K562 (cell line): ENCODE results near the gene GPX6. TPM values are rescaled to one million over a fixed set of nuclear protein-coding genes. Genes with fewer than 3 reads are reported as not detected.
A peak's percentile ranks its signal among the peaks of the same experiment; 100 is the strongest.

Experiments
- ARID1B ChIP-seq: fragments of 450-650 bp; IDR thresholded peaks from 2 replicates; pipeline ENCODE4 v1.6.1; 2016; ENCODE audit warnings: antibody characterized with exemption, mild to moderate bottlenecking, inconsistent platforms
- CREM ChIP-seq: IDR thresholded peaks from 2 replicates; pipeline ENCODE4 v1.6.1; 2014; ENCODE audit warnings: antibody characterized with exemption, low read depth
- DIDO1 ChIP-seq: fragments of 450-650 bp; IDR thresholded peaks from 2 replicates; pipeline ENCODE4 v1.6.1; 2016; ENCODE audit warnings: low read depth, missing biosample characterization, missing genetic modification characterization
- HMGN3 ChIP-seq: IDR thresholded peaks from 2 replicates; pipeline ENCODE4 v1.6.1; 2011; ENCODE audit warnings: borderline replicate concordance, low read depth, mild to moderate bottlenecking, mixed read lengths, low read length; ENCODE audit not compliant: insufficient read length; ENCODE audit errors: extremely low read depth
- KLF1 ChIP-seq: fragments of 450-650 bp; IDR thresholded peaks from 2 replicates; pipeline ENCODE4 v1.6.1; 2016; ENCODE audit warnings: missing genetic modification characterization, missing compliant biosample characterization
- KLF16 ChIP-seq: IDR thresholded peaks from 2 replicates; pipeline ENCODE4 v1.6.1; 2016; ENCODE audit warnings: antibody characterized with exemption
- NR2F6 ChIP-seq: fragments of 450-650 bp; formaldehyde crosslinking; IDR thresholded peaks from 2 replicates; pipeline ENCODE4 v1.4.0; 2020; ENCODE audit warnings: mild to moderate bottlenecking
- PHTF2 ChIP-seq: fragments of 250-450 bp; sonication (Bioruptor Pico); IDR thresholded peaks from 2 replicates; pipeline ENCODE4 v1.5.0; 2021; ENCODE audit warnings: mild to moderate bottlenecking
- POLR2A ChIP-seq: fragments of 450-650 bp; conservative IDR thresholded peaks from 2 replicates; pipeline ENCODE4 v1.6.1; 2016
- RBBP5 ChIP-seq: fragments of 200-600 bp; sonication (generic); IDR thresholded peaks from 2 replicates; pipeline ENCODE4 v1.6.1; 2012; ENCODE audit warnings: borderline replicate concordance, mild to moderate bottlenecking, low read length, control low read depth, inconsistent platforms; ENCODE audit not compliant: insufficient read depth, poor library complexity, severe bottlenecking
- RCOR1 ChIP-seq, 2 experiments: IDR thresholded peaks; 2 replicates each; pipeline ENCODE4 v1.6.1; 2012; ENCODE audit warnings: low read depth in 2 of 2, low read length in 2 of 2, borderline replicate concordance in 1 of 2, improper control_type of control experiment in 1 of 2
- RNF2 ChIP-seq: sonication (generic); IDR thresholded peaks from 2 replicates; pipeline ENCODE4 v1.6.1; 2016
- SMAD4 ChIP-seq: fragments of 250-450 bp; sonication (Bioruptor Pico); conservative IDR thresholded peaks from 2 replicates; pipeline ENCODE4 v1.8.0; 2021; ENCODE audit warnings: inconsistent platforms, mild to moderate bottlenecking, moderate library complexity
- TRIM24 ChIP-seq, 2 experiments: fragments of 450-650 bp; IDR thresholded peaks; 2 replicates each; pipeline ENCODE4 v1.6.1; 2016
- ZKSCAN8 ChIP-seq: fragments of 200-800 bp; sonication (Bioruptor generic); IDR thresholded peaks from 2 replicates; pipeline ENCODE4 v1.6.1; 2016; ENCODE audit warnings: missing genetic modification characterization, missing compliant biosample characterization
- polyA plus RNA-seq, 8 experiments: library from polyadenylated mRNA; depleted of rRNA in 4 of 8; stranded (reverse) in 5 of 8; unstranded in 3 of 8; fragments of >200 nt; fragmentation: Nextera tagmentation in 2 of 8; fragmentation: Illumina TruSeq in 1 of 8; extraction: Ambion mirVana in 2 of 8; extraction: Trizol in 1 of 8; gene quantifications; 2 replicates each; pipeline versions ENCODE4 v1.2.1 to v1.2.3, GENCODE V29; 2011 to 2014; ENCODE audit warnings: inconsistent platforms in 1 of 8, missing spikeins in 1 of 8
- total RNA-seq, 7 experiments: library from RNA; depleted of rRNA in 6 of 7; stranded (reverse); fragments of >200 nt in 6 of 7; fragmentation: Illumina TruSeq in 2 of 7; extraction: Trizol in 2 of 7; gene quantifications; 2 replicates each; pipeline versions ENCODE4 v1.2.1 to v1.2.3, GENCODE V29; 2011 to 2021; ENCODE audit warnings: low replicate concordance in 1 of 7
- TF ChIP-seq, protein P1 (sequence below): fragments of 250-450 bp; sonication (Bioruptor Pico); IDR thresholded peaks from 2 replicates; pipeline ENCODE4 v1.4.0; 2020
- TF ChIP-seq, protein P2 (sequence below): fragments of 250-450 bp; sonication (Bioruptor Pico); IDR thresholded peaks from 2 replicates; pipeline ENCODE4 v1.8.0; 2022; ENCODE audit warnings: moderate library complexity, mild to moderate bottlenecking, inconsistent platforms
- TF ChIP-seq, protein P3 (sequence below): fragments of 450-650 bp; formaldehyde crosslinking; IDR thresholded peaks from 2 replicates; pipeline ENCODE4 v1.4.0; 2020; ENCODE audit warnings: mild to moderate bottlenecking, mixed read lengths

Gene GPX6
- total and polyA plus RNA-seq, 9 of the 15 experiments (the other 6 are each of a cell fraction or from before 2014, with no cell fraction given), result not detected

DNA sequence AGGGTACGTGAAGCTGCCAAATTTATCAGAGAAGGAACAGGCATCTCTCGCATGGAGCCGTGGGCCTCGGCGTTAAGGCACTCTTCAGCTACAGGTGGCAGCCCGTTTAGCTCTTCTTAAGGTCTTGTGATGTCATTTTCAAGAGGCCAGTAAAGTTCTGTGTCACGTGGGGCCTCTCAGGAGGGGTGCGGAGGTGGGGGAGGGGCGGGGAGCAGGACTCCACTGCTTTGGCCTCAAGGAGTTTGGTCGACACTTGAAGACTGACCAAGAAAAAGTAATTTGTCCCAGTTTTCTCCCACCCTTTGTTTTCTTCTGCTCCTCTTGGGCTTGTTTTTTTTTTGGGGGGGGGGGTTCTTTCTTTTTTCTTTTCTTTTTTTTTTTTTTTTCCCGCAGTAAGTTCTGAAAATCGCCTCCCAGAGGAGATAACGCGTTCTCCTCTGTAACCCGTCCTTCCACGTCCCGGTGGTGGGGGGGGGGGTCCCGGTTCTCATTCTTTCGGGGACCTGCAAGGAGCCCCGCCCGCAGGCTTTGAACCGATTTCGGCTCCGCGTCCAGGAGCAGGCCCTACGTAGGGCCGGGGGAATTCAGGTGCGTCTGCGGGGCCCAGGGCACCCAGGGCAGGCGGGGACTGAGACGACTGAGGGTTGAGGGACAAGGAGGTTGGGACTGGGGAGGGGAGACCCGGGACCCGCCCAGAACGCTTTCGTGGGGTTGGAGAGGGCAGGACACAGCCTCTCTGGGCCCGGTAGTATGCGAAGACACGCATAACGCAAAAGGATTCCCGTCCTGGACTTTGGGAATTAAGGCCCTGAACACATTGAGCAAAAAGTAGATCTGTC, 26.0 kb downstream of the GPX6 start (continued):
- TF ChIP-seq HMGN3, result no peak
- peak; percentile 40; the same call in 1 of the 2 replicates for TF ChIP-seq SMAD4 (CRISPR knock-in tag)
- 0 out of 2 replicates have a peak, but pooled peaks have one; percentile 21 for TF ChIP-seq KLF1 (tag)
- TF ChIP-seq, protein P1, sequence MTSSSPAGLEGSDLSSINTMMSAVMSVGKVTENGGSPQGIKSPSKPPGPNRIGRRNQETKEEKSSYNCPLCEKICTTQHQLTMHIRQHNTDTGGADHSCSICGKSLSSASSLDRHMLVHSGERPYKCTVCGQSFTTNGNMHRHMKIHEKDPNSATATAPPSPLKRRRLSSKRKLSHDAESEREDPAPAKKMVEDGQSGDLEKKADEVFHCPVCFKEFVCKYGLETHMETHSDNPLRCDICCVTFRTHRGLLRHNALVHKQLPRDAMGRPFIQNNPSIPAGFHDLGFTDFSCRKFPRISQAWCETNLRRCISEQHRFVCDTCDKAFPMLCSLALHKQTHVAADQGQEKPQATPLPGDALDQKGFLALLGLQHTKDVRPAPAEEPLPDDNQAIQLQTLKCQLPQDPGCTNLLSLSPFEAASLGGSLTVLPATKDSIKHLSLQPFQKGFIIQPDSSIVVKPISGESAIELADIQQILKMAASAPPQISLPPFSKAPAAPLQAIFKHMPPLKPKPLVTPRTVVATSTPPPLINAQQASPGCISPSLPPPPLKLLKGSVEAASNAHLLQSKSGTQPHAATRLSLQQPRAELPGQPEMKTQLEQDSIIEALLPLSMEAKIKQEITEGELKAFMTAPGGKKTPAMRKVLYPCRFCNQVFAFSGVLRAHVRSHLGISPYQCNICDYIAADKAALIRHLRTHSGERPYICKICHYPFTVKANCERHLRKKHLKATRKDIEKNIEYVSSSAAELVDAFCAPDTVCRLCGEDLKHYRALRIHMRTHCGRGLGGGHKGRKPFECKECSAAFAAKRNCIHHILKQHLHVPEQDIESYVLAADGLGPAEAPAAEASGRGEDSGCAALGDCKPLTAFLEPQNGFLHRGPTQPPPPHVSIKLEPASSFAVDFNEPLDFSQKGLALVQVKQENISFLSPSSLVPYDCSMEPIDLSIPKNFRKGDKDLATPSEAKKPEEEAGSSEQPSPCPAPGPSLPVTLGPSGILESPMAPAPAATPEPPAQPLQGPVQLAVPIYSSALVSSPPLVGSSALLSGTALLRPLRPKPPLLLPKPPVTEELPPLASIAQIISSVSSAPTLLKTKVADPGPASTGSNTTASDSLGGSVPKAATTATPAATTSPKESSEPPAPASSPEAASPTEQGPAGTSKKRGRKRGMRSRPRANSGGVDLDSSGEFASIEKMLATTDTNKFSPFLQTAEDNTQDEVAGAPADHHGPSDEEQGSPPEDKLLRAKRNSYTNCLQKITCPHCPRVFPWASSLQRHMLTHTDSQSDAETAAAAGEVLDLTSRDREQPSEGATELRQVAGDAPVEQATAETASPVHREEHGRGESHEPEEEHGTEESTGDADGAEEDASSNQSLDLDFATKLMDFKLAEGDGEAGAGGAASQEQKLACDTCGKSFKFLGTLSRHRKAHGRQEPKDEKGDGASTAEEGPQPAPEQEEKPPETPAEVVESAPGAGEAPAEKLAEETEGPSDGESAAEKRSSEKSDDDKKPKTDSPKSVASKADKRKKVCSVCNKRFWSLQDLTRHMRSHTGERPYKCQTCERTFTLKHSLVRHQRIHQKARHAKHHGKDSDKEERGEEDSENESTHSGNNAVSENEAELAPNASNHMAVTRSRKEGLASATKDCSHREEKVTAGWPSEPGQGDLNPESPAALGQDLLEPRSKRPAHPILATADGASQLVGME (CRISPR knock-in tag), result peak; percentile 21; the same call in 1 of the 2 replicates
- TF ChIP-seq, protein P2, sequence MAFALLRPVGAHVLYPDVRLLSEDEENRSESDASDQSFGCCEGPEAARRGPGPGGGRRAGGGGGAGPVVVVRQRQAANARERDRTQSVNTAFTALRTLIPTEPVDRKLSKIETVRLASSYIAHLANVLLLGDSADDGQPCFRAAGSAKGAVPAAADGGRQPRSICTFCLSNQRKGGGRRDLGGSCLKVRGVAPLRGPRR (CRISPR knock-in tag), result no peak
- 0 out of 2 replicates have a peak, but pooled peaks have one; percentile 1 for TF ChIP-seq KLF16
- TF ChIP-seq, protein P3, sequence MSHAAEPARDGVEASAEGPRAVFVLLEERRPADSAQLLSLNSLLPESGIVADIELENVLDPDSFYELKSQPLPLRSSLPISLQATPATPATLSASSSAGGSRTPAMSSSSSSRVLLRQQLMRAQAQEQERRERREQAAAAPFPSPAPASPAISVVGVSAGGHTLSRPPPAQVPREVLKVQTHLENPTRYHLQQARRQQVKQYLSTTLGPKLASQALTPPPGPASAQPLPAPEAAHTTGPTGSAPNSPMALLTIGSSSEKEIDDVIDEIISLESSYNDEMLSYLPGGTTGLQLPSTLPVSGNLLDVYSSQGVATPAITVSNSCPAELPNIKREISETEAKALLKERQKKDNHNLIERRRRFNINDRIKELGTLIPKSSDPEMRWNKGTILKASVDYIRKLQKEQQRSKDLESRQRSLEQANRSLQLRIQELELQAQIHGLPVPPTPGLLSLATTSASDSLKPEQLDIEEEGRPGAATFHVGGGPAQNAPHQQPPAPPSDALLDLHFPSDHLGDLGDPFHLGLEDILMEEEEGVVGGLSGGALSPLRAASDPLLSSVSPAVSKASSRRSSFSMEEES (CRISPR knock-in tag), result peak; percentile 94
- peak; percentile 69; the same call in 1 of the 2 replicates for TF ChIP-seq ZKSCAN8 (CRISPR knock-in tag)
- 0 out of 2 replicates have a peak, but pooled peaks have one; percentile 2 for TF ChIP-seq RNF2
- peak; percentile 95 for TF ChIP-seq CREM
- peak in 1 of 2 experiments; percentile 58; a peak in 2 of 4 replicates for TF ChIP-seq TRIM24 (IDR thresholded peaks at IDR 0.05)
- TF ChIP-seq PHTF2 (CRISPR knock-in tag), result no peak
- peak in 1 of 2 experiments; percentile 32; a peak in 1 of 4 replicates for TF ChIP-seq RCOR1 (IDR thresholded peaks at IDR 0.05; ENCODE audit: borderline replicate concordance in 1 of 2, low read depth in 2 of 2, low read length in 2 of 2)
- 0 out of 2 replicates have a peak, but pooled peaks have one; percentile 20 for TF ChIP-seq DIDO1
- peak; percentile 70 for TF ChIP-seq RBBP5
- TF ChIP-seq NR2F6 (CRISPR knock-in tag), result no peak
- peak; percentile 34; the same call in 1 of the 2 replicates for TF ChIP-seq ARID1B
- peak; percentile 77 for TF ChIP-seq POLR2A
